ENCODE data around the gene ZNF687. TPM values are rescaled to one million over a fixed set of nuclear protein-coding genes. Genes with fewer than 3 reads are reported as not detected.

ZNF687 gene
- total and polyA plus RNA-seq, 2 donors (not counting 1 experiment from before 2014, with no cell fraction given): 7.2 to 11.7 TPM

DNA sequence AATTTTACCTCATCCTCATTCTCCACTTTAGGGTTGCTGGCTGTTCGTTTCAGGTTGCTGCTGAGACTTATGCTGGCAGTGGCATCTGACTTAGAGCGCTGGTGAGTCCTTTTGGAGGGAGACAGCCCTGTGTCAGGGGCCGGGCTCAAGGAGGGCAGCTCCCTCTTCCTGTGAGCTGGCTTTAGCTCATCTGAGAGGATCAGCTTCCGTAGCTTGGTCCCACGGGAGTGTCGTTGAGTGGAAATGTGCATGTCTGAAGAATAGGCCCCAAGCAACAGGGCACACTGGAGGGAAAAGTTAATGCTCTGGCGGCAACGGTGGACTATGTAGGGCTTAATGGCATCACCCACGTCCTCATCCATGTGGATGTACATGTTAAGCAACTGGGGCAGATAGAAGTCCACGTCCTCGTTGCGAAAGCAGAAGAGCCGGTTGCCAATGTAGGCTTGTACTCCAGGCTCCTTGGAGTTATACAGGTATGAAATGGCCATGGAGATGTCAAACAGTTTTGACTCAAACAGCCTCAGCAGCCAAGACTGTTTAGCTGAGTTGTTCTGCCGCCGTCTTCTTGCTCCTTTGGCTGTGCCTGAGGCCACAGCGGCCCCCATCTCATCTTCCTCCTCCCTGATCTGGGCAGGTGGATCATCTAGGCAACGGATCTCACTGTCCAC lies 33.6 kb downstream of the ZNF687 start:
- DNase-seq (ENCODE audit: low read depth in 2 of 2): no peak
- H3K9me3 ChIP-seq (ENCODE audit: control insufficient read depth, insufficient read depth, low read depth, low read length): no peaks in the 10 kb centered on the region
- peaks cover 14% of the 10 kb centered on the region for H3K36me3 ChIP-seq (ENCODE audit: control insufficient read depth, insufficient read depth, low read length)
- peaks cover 35% of the 10 kb centered on the region for H3K4me1 ChIP-seq (ENCODE audit: control insufficient read depth, extremely low read depth, insufficient read depth, low read length)
- no peaks in the 10 kb centered on the region for H3K27me3 ChIP-seq (ENCODE audit: control insufficient read depth, insufficient read depth, low read length)
- no peaks in the 10 kb centered on the region for H4K20me1 ChIP-seq (ENCODE audit: control insufficient read depth, extremely low read depth, insufficient read depth, low read length)
- H3K79me2 ChIP-seq (ENCODE audit: control insufficient read depth, insufficient read depth, low read length): peaks cover 23% of the 10 kb centered on the region
- no peak overlapping the region for H3K27ac ChIP-seq (ENCODE audit: insufficient read depth, low read length)
- no peak overlapping the region for H2AFZ ChIP-seq (ENCODE audit: low read length)
- no peak overlapping the region for H3K9ac ChIP-seq (ENCODE audit: insufficient read depth, low read length)
- H3K4me2 ChIP-seq (ENCODE audit: extremely low read depth, insufficient read depth, low read length): no peak overlapping the region
- TF ChIP-seq, protein P1, sequence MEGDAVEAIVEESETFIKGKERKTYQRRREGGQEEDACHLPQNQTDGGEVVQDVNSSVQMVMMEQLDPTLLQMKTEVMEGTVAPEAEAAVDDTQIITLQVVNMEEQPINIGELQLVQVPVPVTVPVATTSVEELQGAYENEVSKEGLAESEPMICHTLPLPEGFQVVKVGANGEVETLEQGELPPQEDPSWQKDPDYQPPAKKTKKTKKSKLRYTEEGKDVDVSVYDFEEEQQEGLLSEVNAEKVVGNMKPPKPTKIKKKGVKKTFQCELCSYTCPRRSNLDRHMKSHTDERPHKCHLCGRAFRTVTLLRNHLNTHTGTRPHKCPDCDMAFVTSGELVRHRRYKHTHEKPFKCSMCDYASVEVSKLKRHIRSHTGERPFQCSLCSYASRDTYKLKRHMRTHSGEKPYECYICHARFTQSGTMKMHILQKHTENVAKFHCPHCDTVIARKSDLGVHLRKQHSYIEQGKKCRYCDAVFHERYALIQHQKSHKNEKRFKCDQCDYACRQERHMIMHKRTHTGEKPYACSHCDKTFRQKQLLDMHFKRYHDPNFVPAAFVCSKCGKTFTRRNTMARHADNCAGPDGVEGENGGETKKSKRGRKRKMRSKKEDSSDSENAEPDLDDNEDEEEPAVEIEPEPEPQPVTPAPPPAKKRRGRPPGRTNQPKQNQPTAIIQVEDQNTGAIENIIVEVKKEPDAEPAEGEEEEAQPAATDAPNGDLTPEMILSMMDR (conservative IDR thresholded peaks at IDR 0.05 in 1 of 2, IDR thresholded peaks at IDR 0.05 in 1 of 2; ENCODE audit: low read depth in 1 of 2, low read length in 2 of 2): no peak
- no peak for TF ChIP-seq EZH2 (IDR thresholded peaks at IDR 0.05; ENCODE audit: low read length, missing control alignments)
- H3K4me3 ChIP-seq (replicated peaks in 1 of 4; ENCODE audit: control extremely low read depth in 1 of 4, insufficient read depth in 1 of 4, low read depth in 3 of 4, low read length in 4 of 4): no peak overlapping the region

DNA sequence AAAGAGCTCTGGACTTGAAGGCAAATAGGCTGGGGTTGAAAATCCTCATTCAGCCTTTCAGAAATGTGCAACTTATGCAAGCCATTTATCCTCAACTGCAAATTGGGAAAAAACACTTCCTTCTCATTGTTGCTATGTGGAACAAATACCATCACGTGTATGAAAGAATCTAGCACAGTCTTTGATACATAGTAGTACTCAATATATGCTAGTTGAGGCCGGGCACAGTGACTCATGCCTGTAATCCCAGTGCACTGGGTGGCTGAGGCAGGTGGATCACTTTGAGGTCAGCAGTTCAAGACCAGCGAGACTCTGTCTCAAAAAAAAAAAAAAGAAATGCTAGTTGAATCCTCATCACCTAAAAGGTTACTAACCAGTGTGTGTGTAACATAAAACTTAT lies 36.9 kb downstream of the ZNF687 start:
- Histone ChIP-seq H3K79me2 (ENCODE audit: control insufficient read depth, insufficient read depth, low read length) (peaks cover 26% of the 10 kb centered on the region), H3K27ac (ENCODE audit: insufficient read depth, low read length) (no peak overlapping the region), H3K4me1 (ENCODE audit: control insufficient read depth, extremely low read depth, insufficient read depth, low read length) (peaks cover 7% of the 10 kb centered on the region), H4K20me1 (ENCODE audit: control insufficient read depth, extremely low read depth, insufficient read depth, low read length) (no peaks in the 10 kb centered on the region), H3K4me3 (replicated peaks in 1 of 4; ENCODE audit: control extremely low read depth in 1 of 4, insufficient read depth in 1 of 4, low read depth in 3 of 4, low read length in 4 of 4) (no peak overlapping the region), H3K4me2 (ENCODE audit: extremely low read depth, insufficient read depth, low read length) (no peak overlapping the region), H3K9me3 (ENCODE audit: control insufficient read depth, insufficient read depth, low read depth, low read length) (no peaks in the 10 kb centered on the region), H3K36me3 (ENCODE audit: control insufficient read depth, insufficient read depth, low read length) (peaks cover 10% of the 10 kb centered on the region), H2AFZ (ENCODE audit: low read length) (no peak overlapping the region), H3K27me3 (ENCODE audit: control insufficient read depth, insufficient read depth, low read length) (no peaks in the 10 kb centered on the region), H3K9ac (ENCODE audit: insufficient read depth, low read length) (no peak overlapping the region)
- peak in 1 of 2 donors; percentile 8 for DNase-seq (ENCODE audit: low read depth in 2 of 2)
- no peak for TF ChIP-seq EZH2 (IDR thresholded peaks at IDR 0.05; ENCODE audit: low read length, missing control alignments)
- TF ChIP-seq, protein P1 (conservative IDR thresholded peaks at IDR 0.05 in 1 of 2, IDR thresholded peaks at IDR 0.05 in 1 of 2; ENCODE audit: low read depth in 1 of 2, low read length in 2 of 2): no peak

DNA sequence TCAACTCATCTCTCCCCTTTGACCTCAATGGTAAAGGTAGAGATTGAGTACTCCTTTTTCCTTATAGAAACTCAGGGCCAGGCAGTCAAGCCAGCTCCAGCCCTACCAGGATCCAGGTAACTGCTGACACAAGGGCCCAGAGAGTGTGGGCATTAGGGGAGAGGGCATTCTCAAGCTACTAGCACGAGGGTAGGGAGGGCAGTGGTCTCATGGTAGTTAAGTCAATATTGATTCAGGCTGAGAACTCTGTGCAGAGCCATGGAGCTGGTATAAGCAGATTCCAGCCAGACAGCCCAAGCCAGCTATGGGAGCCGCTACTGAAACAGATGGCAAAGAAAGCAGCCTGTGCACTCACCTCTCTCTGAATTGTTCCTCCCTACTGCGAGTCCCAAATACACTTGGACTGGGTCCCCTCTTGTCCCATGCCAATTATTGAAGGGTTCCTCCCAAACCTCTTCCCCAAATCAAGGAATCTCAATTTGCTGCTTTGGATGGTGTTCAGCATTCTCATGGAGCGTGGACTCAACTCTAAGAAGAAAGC lies 42.4 kb downstream of the ZNF687 start:
- no peak overlapping the region for H3K4me2 ChIP-seq (ENCODE audit: extremely low read depth, insufficient read depth, low read length)
- H3K9ac ChIP-seq (ENCODE audit: insufficient read depth, low read length): no peak overlapping the region
- no peak overlapping the region for H3K4me3 ChIP-seq (replicated peaks in 1 of 4; ENCODE audit: control extremely low read depth in 1 of 4, insufficient read depth in 1 of 4, low read depth in 3 of 4, low read length in 4 of 4)
- TF ChIP-seq, protein P1 (conservative IDR thresholded peaks at IDR 0.05 in 1 of 2, IDR thresholded peaks at IDR 0.05 in 1 of 2; ENCODE audit: low read depth in 1 of 2, low read length in 2 of 2): no peak
- TF ChIP-seq EZH2 (IDR thresholded peaks at IDR 0.05; ENCODE audit: low read length, missing control alignments): no peak
- H4K20me1 ChIP-seq (ENCODE audit: control insufficient read depth, extremely low read depth, insufficient read depth, low read length): no peaks in the 10 kb centered on the region
- no peak overlapping the region for H2AFZ ChIP-seq (ENCODE audit: low read length)
- no peaks in the 10 kb centered on the region for H3K9me3 ChIP-seq (ENCODE audit: control insufficient read depth, insufficient read depth, low read depth, low read length)
- DNase-seq (ENCODE audit: low read depth in 2 of 2): no peak
- no peaks in the 10 kb centered on the region for H3K27me3 ChIP-seq (ENCODE audit: control insufficient read depth, insufficient read depth, low read length)
- H3K27ac ChIP-seq (ENCODE audit: insufficient read depth, low read length): no peak overlapping the region
- H3K4me1 ChIP-seq (ENCODE audit: control insufficient read depth, extremely low read depth, insufficient read depth, low read length): peaks cover 5% of the 10 kb centered on the region
- peaks cover 48% of the 10 kb centered on the region for H3K79me2 ChIP-seq (ENCODE audit: control insufficient read depth, insufficient read depth, low read length)
- H3K36me3 ChIP-seq (ENCODE audit: control insufficient read depth, insufficient read depth, low read length): peaks cover 8% of the 10 kb centered on the region

All from fibroblast of lung (primary cell).